Measurements from ENCODE around the gene SIGLEC1. TPM values are rescaled to one million over a fixed set of nuclear protein-coding genes. Genes with fewer than 3 reads are reported as not detected.

The SIGLEC1 gene
- total and polyA plus RNA-seq, 8 donors, result 1.8 to 45.8 (median 2.6) TPM

DNA sequence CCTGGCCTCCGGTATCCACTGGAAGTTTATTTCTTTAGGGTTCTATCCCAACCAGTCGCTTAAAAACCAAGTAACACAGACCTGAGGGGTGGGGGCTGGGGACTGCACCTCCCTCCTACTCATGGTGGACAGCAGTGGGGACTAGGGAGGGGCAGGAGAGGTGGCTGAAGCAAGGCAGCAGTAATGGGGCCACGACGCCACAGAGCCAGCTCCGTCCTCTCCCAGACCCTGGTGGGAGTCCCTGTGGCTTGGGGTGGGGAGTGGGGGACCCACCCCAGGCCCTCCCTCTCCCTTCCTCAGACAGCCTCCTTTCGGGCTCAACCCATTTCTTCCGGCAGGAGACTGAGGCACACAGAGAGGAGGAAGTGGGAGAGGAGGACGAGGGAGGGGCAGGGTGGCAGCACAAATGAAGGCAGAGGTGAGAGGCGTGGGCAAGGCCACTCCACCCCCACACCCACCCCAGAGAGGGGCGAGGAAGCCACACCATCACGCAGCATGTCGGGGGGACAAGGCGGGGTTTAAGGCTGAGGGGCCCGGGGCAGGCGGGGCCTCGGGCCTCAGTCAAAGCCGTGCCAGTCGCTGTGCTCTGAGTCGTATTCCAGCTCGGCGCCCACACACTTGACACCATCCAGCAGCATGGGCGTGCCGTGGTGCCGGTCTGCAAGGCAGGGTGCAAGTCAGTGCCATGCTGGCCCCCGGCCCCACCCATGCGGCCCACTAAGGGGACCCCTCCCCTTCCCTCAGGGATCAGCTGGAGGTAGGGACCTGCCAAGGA lies 41.3 kb upstream of the SIGLEC1 start:
- TF ChIP-seq, protein P1, sequence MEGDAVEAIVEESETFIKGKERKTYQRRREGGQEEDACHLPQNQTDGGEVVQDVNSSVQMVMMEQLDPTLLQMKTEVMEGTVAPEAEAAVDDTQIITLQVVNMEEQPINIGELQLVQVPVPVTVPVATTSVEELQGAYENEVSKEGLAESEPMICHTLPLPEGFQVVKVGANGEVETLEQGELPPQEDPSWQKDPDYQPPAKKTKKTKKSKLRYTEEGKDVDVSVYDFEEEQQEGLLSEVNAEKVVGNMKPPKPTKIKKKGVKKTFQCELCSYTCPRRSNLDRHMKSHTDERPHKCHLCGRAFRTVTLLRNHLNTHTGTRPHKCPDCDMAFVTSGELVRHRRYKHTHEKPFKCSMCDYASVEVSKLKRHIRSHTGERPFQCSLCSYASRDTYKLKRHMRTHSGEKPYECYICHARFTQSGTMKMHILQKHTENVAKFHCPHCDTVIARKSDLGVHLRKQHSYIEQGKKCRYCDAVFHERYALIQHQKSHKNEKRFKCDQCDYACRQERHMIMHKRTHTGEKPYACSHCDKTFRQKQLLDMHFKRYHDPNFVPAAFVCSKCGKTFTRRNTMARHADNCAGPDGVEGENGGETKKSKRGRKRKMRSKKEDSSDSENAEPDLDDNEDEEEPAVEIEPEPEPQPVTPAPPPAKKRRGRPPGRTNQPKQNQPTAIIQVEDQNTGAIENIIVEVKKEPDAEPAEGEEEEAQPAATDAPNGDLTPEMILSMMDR (IDR thresholded peaks at IDR 0.05), result no peak
- H3K4me1 ChIP-seq, result peaks cover 0 to 42% of the 10 kb centered on the region in 2 donors
- H3K27ac ChIP-seq, result no peak overlapping the region
- H3K27me3 ChIP-seq, result peaks cover 0 to 32% of the 10 kb centered on the region in 2 donors
- H3K9me3 ChIP-seq, result no peaks in the 10 kb centered on the region
- ATAC-seq (no peak), DNase-seq (no peak)
- intact Hi-C loops (cut with DNase I), result no loop called here
- peaks cover 0 to 61% of the 10 kb centered on the region in 2 donors for H3K36me3 ChIP-seq
- no peak overlapping the region for H3K4me3 ChIP-seq

DNA sequence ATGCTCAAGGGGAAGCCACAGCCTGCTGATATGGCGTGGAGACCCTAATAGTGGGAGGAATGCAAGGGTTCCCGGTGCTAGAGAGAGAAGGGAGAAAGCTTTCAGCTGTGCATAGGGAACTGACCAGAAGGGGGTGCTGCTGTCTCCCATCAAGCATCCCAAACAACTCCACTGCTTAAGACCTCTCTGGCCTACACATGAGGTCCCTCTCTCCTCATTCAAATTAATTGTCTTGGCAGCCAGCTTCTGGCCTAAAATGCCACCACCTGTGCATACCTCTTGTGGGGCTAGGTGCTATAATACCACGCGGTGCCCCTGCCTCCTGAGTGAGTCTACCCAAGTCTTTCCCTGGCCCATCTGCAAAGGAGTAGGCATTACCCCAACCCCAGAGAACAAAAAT lies 40.7 kb upstream of the SIGLEC1 start:
- H3K27me3 ChIP-seq, result peaks cover 0 to 38% of the 10 kb centered on the region in 2 donors
- peak in 2 of 4 donors; percentile 42 to 67 for DNase-seq
- H3K4me1 ChIP-seq, result peaks cover 0 to 42% of the 10 kb centered on the region in 2 donors
- TF ChIP-seq, protein P1 (IDR thresholded peaks at IDR 0.05), result peak; percentile 57 to 82
- intact Hi-C loops (cut with DNase I), result no loop called here
- ATAC-seq, result peak; percentile 86
- no peak overlapping the region for H3K4me3 ChIP-seq
- no peaks in the 10 kb centered on the region for H3K9me3 ChIP-seq
- peaks cover 0 to 59% of the 10 kb centered on the region in 2 donors for H3K36me3 ChIP-seq
- no peak overlapping the region for H3K27ac ChIP-seq

DNA sequence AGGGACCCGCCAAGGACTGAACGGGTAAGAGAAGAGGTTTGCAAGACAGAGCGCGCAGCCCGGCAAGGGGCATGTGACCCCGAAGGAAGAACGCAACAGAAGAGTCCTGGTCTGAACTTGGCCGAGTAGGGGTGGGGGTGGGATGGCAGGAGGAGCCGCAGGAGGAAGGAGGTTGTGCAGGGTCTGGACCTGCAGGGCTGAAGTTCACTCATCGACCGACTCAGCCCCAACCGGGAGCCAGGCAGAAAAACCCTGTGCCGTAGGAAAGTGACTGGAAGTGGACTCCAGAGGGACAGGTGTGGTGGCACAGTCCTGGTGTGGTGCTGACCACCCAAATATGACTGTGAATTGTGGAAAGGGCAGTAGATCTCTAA lies 40.0 kb upstream of the SIGLEC1 start:
- H3K4me1 ChIP-seq, result peaks cover 0 to 39% of the 10 kb centered on the region in 2 donors
- intact Hi-C loops (cut with DNase I), result no loop called here
- peaks cover 0 to 44% of the 10 kb centered on the region in 2 donors for H3K27me3 ChIP-seq
- H3K36me3 ChIP-seq, result peaks cover 0 to 63% of the 10 kb centered on the region in 2 donors
- TF ChIP-seq, protein P1 (IDR thresholded peaks at IDR 0.05), result no peak
- H3K9me3 ChIP-seq, result no peaks in the 10 kb centered on the region
- peak overlapping the region in 1 of 2 donors; percentile 47 for H3K4me3 ChIP-seq
- no peak for DNase-seq
- no peak for ATAC-seq
- no peak overlapping the region for H3K27ac ChIP-seq

DNA sequence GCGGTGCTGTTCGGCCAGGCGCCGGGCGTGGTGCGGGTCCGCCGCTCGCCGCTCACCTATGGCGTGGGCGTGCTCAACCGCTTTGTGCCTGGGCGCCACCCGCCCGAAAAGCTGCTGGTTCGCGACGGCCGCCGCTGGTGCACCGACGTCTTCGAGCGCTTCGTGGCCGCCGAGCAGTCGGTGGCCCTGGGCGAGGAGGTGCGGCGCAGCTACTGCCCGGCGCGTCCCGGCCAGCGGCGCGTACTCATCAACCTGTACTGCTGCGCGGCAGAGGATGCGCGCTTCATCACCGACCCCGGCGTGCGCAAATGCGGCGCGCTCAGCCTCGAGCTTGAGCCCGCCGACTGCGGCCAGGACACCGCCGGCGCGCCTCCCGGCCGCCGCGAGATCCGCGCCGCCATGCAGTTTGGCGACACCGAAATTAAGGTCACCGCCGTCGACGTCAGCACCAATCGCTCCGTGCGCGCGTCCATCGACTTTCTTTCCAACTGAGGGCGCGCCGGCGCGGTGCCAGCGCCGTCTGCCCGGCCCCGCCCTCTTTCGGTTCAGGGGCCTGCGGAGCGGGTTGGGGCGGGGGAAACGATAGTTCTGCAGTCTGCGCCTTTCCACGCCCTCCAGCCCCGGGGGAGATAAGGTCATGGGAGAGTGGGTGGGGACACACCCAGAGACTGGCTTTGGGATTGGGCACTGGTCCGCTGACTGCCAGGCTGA lies 39.4 kb upstream of the SIGLEC1 start:
- Histone ChIP-seq H3K27ac (no peak overlapping the region), H3K4me3 (peak overlapping the region; percentile 4 to 47), H3K27me3 (peaks cover 0 to 44% of the 10 kb centered on the region in 2 donors), H3K9me3 (no peaks in the 10 kb centered on the region), H3K36me3 (peaks cover 0 to 68% of the 10 kb centered on the region in 2 donors), H3K4me1 (peaks cover 0 to 35% of the 10 kb centered on the region in 2 donors)
- intact Hi-C loops (cut with DNase I), result no loop called here
- ATAC-seq (peak; percentile 51), DNase-seq (peak in 2 of 4 donors; percentile 50 to 59)
- TF ChIP-seq, protein P1 (IDR thresholded peaks at IDR 0.05), result no peak

DNA sequence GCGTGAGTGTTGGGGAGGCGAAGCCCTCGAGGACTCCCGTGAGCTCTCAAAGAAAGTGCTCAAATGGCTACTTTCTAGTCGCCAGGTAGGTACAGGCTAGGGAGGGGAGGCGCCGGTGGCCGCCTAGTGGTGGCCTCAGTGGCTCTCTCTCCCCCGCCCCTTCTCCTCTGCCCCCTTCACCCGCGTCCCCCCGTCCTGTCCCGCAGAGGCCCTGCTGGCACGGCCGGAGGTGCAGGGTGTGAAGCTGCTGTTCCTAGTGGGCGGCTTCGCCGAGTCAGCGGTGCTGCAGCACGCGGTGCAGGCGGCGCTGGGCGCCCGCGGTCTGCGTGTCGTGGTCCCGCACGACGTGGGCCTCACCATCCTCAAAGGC lies 38.9 kb upstream of the SIGLEC1 start:
- no peak for ATAC-seq
- Histone ChIP-seq H3K27me3 (peaks cover 0 to 44% of the 10 kb centered on the region in 2 donors), H3K4me3 (peak overlapping the region in 1 of 2 donors; percentile 47), H3K9me3 (no peaks in the 10 kb centered on the region), H3K27ac (no peak overlapping the region), H3K4me1 (peaks cover 0 to 35% of the 10 kb centered on the region in 2 donors), H3K36me3 (peaks cover 0 to 65% of the 10 kb centered on the region in 2 donors)
- TF ChIP-seq, protein P1 (IDR thresholded peaks at IDR 0.05), result no peak
- intact Hi-C loops (cut with DNase I), result no loop called here
- DNase-seq, result no peak
